Left lobe of liver (tissue), 2 donors: ENCODE data around the gene LITAF. TPM values are rescaled to one million over a fixed set of nuclear protein-coding genes. Genes with fewer than 3 reads are reported as not detected.

Experiments
- ATAC-seq: fragments of 200-7000 bp; cut with Tn5 transposase; one replicate; pipeline ENCODE4 v1.9.1; 2020; ENCODE audit warnings: mild to moderate bottlenecking, moderate library complexity
- DNase-seq: peaks from one replicate; pipeline ENCODE4 v3.0.0-alpha.2; 2020; ENCODE audit warnings: low spot score
- total RNA-seq: library from RNA; stranded (reverse); gene quantifications from one replicate; pipeline ENCODE4 v1.2.1, GENCODE V29; 2021
- donor health status: DM: no; HTN: no; CAD: no; lungs with moderate emphysema.
- donor health status: DM: no; HTN: yes; CAD: no.

LITAF gene
- 47.0 TPM for total RNA-seq

DNA sequence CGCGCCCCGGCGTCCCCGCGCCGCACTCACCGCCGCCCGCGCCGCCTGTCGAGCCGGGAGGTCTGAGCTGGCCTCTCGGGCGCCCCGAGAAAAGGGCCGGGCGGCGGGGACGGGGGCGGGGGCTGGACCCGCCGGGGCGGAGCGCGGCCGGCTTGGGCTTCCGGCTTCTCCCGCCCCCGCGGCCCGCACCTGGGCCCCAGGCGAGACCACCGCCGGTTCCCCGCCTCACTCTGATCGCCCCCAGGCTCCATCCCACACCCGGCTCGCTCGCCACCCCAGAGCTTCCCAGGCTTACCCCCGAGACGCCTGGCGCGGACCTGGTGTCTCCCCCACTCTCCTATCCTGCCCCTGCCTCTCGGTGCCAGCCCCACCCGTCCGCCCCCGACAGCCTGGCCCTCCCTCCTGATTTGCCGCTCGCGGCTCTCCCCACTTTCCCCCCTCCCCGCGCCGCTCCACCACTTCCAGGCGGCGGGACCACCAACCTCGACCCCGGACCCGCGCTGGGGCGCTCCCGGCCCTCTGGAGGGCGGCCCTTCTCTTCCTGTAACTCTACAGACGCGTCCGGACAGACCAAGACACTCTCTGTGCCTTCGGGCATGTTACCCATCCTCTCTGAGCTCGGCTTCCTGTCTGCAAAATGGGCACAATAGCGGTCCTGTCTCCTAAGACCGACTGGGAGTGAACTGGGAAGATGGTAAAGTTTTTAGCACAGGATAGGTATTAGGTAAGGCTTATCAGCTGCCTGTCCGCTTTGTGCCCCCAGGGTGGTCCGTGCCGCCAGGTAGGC, at the start of gene LITAF:
Gene LITAF (minus strand): TSS at position 64 of the 787 bp plus-strand sequence. CDS start 30,189 bp downstream, outside the sequence.
- ATAC-seq, result peak; percentile 87

DNA sequence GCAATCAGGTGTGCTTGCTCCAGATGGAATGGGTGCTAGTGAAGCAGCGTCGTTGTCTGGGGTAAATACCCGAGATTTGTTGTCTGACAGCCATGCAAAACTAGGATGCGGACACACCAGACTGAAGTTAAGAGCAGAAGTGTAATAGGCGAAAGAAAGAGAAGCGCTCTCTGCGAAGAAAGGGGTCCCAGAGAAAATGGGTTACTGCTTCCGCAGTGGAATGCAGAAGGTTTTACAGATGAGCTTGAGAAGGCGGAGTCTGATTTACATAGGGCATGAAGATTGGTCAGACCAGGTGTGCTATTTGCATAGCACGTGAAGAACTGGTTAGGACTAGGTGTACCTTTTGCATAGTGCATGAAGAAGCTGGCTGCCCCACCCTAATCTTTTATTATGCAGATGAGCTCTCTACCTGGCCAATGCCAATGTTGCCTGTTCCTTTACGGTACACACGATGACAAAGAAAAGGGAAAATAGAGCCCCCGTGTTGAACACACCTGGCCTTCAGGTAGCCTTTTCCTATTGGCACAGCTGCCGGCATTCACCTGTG, 49.5 kb upstream of the LITAF start:
- ATAC-seq (no peak), DNase-seq (no peak)

More for the DNA sequence above, at the start of gene LITAF:
- peak; percentile 75 for DNase-seq

- DNase-seq (no peak), ATAC-seq (no peak)
Observed at GRCh38 chr16:11635679-11636171, 49.0 kb upstream of the LITAF start.

GRCh38 chr16:11635113-11635652, 48.5 kb upstream of the LITAF start:
- no peak for DNase-seq
- ATAC-seq, result no peak

DNA sequence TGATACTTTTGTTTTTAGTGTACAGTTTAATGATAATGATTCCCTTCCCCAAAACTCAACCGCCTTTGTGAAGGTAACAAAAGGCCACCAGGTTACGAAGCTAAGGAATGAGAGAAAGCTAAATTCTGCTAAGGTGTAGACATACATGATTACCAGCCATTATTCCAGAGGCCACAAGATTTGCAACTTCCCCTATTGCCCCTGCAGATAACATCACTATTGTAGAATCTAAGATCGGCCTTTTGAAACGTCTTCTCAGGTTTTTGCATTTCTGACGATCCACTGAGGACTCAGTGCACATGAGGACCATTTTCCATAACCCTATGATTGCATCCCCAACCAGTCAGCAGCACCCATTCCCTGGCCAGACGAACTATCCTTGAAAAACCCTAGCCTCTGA, 47.6 kb upstream of the LITAF start:
- no peak for ATAC-seq

GRCh38 chr16:11633113-11633512, 46.4 kb upstream of the LITAF start:
- no peak for ATAC-seq

More for the DNA sequence above, 47.6 kb upstream of the LITAF start:
- no peak for DNase-seq

DNA sequence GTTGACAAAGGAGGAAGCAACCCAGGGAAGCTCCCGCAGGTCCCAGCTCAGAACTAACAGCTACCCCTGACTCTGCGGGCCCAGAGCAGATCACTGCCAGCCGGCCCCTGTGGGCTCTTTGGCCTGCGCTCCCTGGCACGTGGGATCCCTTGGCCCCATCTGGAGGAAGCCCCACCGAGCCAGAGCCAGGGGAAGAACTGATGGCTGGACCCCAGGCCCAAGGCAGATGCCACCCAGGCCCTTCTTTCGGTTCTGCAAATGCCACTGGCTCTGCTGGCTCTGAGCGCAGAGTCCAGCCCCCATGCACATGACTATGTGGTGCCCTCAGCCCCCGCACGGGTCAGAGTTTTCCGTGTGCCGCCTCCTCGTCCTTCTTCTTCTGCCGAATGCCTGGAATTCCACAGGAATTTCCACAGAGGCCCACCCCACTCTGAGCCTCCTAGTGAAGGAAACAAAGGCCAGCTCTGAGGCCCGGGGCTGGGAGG, 45.8 kb upstream of the LITAF start:
- ATAC-seq (peak; percentile 62), DNase-seq (no peak)

More at GRCh38 chr16:11633113-11633512, 46.4 kb upstream of the LITAF start:
- DNase-seq, result no peak

DNA sequence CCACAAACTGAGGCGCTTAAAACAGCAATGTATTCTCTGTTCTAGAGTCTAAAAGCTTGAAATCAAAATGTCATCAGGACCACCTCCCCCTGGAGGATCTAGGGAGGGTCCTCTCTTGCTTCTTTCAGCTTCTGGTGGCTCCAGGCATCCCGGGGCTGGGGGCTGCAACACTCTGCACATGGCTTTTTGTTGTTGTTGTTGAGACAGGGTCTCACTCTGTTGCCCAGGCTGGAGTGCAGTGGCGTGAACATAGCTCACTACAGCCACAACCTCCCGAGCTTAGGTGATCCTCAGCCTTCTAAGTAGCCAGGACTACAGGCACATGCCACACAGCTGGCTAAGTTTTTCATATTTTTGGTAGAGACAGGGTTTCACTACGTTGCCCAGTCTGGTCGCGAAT, 44.5 kb upstream of the LITAF start:
- ATAC-seq, result no peak
- no peak for DNase-seq

GRCh38 chr16:11630768-11631056, 44.0 kb upstream of the LITAF start:
- DNase-seq (no peak), ATAC-seq (no peak)

DNA sequence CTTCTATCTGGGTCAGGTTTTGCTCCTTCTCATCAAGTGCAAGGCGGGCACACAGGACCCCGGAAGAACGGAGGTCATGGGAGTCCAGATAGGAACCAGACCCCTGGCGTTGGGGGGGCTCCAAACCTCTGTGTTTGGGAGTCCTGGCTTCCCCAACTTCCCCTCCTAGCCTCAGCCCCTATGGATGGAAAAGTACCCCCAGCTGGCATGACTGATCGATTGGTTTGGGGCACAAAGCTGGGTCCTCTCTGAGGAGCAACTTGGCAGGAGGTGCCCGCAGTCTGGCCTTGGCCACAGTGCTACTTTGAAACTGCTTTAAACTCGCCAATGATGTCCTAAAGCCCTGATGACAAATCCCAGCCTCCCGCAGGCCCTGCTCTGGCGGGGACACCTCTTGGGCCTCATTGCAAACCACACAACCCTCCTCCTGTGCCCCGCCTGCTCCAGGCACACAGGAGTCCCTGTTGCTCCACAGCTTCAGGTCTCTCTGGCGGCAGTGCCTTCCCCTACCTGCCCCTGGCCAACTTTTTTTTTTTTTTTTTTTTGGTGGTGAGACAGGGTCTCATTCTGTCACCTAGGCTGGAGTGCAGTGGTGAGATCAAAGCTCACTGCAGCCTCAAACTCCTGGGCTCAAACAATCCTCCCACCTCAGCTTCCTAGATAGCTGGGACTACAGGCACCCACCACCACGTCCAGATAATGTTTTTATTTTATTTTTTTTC, 43.5 kb upstream of the LITAF start:
- ATAC-seq (no peak), DNase-seq (no peak)

- no peak for DNase-seq
- ATAC-seq, result peak; percentile 40
Observed at GRCh38 chr16:11629071-11630030, 42.6 kb upstream of the LITAF start.

DNA sequence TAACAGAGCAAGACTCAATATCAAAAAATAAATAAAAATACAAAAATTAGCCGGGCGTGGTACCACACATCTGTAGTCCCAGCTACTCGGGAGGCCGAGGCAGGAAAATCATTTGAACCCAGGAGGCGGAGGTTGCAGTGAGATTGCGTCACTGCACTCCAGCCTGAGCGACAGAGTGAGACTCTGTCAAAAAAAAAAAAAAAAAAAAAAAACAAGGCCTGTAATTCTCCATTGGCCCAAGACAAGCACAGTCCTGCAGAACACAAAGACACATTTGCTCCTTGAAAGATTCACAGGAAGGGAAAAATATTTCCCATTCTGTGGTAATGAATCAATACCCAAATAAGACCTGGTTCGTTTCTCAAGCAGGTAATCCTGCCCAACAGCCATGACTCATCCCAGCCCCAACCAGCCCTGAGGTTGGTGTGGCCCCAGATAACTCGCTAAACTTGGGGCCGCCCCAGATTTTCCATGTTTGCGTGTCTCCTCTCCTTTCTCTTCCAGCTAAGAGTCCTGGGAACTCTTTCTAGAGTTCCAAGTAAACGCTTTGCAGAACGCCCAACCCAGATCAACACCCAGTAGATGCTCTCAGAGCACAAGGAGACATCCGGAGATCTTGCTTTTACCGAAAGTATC, 41.2 kb upstream of the LITAF start:
- ATAC-seq (no peak), DNase-seq (no peak)

DNA sequence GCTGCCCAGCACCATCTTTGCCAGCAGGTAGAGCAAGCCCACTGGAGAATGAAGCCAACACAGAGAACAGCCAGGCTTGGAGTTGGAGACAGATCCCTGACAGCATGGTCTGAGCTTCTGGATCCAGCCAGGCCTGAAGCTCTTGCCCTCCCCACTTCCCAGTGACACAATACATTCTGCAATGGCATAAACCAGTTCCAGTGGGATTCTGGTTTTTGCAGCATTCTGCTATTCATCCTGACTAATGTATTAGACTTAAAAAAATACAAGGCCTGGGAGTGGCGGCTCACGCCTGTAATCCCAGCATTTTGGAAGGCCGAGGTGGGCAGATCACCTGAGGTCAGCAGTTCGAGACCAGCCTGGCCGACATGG, 40.6 kb upstream of the LITAF start:
- DNase-seq, result no peak
- no peak for ATAC-seq

- no peak for ATAC-seq
- DNase-seq, result no peak
Observed at GRCh38 chr16:11626657-11627291, 40.1 kb upstream of the LITAF start.

DNA sequence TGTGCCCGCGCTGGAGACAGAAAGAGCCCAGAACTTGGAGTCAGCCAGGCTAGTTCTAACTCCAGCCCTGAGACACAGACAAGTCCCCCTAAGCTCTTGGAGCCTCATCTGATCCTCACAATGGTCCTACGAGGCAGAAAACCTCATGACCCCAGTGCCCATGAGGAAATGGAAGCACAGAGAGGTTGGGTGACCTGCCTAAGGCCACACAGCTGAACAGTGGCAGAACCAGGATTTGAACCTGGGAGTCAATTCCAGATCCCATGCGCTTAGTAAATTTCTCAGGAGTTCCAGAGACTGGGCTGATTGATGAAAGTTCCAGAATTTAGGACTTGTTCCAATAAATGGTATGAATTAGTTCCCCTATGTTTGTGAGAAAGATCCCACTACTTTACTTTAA, 39.0 kb upstream of the LITAF start:
- DNase-seq, result no peak

DNA sequence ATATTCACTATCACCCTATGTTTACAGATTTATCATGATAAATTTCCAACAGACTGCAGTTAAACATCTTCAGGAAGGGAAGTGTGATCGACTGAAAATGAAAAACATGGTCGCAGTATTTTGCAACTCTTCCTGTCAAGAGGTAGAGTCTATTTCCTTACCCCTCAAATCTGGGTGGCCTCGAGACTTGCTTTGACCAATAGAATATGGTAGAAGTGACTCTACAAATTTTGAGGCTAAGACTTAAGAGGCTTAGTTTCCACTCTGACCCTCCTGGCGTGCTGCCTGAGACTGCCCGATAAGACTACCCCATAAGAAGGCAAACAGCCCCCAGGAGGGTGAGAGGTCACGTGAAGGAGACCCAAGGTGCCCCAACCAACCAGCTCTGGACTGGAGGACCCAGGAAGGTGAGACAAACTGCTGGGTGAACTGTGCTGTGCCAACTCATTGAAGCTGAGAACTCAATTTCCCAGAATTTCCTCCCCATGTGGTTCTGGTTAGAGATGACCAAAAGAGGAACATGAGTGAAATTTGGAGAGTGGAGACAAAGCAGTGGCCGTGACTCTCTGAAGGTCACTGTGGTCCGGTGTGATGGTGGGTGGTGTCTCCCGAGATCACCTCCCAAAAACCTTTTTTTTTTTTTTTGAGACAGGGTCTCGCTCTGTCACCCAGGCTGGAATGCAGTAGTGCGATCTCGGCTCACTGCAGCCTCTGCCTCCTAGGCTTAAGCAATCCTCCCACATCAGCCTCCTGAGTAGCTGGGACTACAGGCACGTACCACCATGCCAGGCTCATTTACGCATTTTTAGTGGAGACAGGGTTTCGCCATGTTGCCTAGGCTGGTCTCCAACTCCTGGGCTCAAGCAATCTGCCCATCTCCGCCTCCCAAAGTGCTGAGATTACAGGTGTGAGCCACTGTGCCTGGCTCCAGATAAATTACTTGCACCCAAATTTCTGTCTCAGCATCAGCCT, 38.2 kb upstream of the LITAF start:
- no peak for DNase-seq
- ATAC-seq, result no peak

More for the DNA sequence above, 39.0 kb upstream of the LITAF start:
- ATAC-seq, result no peak

GRCh38 chr16:11624205-11624604, 37.5 kb upstream of the LITAF start:
- ATAC-seq, result no peak

More at GRCh38 chr16:11624205-11624604, 37.5 kb upstream of the LITAF start:
- no peak for DNase-seq
